ENCODE measurements around the gene ZBTB22. TPM values are rescaled to one million over a fixed set of nuclear protein-coding genes. Genes with fewer than 3 reads are reported as not detected.
"Not testable (repeated sequence)": the region's sequence is repeated elsewhere in the genome, so short reads cannot be mapped to it uniquely, and the experiment has no call there.

ZBTB22 gene
- total RNA-seq, 2 donors from 2014 or later: 6.9 to 13.2 TPM

GRCh38 chr6:33343953-33344611 is 26.5 kb upstream of the ZBTB22 start:
- Mint-ChIP-seq H3K9me3 (no peaks in the 10 kb centered on the region), H3K27me3 (no peaks in the 10 kb centered on the region), H3K36me3 (no peaks in the 10 kb centered on the region), H3K4me3 (peak overlapping the region; percentile 78), H3K27ac (peak overlapping the region; percentile 43 to 50), H3K4me1 (ENCODE audit: low read depth in 2 of 2) (peaks cover 27 to 32% of the 10 kb centered on the region in 2 donors)
- ATAC-seq: peak; percentile 80 to 83
- no peak for DNase-seq (ENCODE audit: low spot score)

- H3K27me3 Mint-ChIP-seq; DNase-seq (ENCODE audit: low spot score); H3K9me3 Mint-ChIP-seq; H3K36me3 Mint-ChIP-seq: not testable (repeated sequence)
- ATAC-seq: peak in 1 of 2 donors; percentile 24
- peak overlapping the region; percentile 43 to 50 for H3K27ac Mint-ChIP-seq
- peaks cover 27 to 32% of the 10 kb centered on the region in 2 donors for H3K4me1 Mint-ChIP-seq (ENCODE audit: low read depth in 2 of 2)
- peak overlapping the region; percentile 78 for H3K4me3 Mint-ChIP-seq
These were observed 26.0 kb upstream of the ZBTB22 start for GRCh38 chr6:33343606-33343952.

- Mint-ChIP-seq H3K9me3 (no peaks in the 10 kb centered on the region), H3K27me3 (no peaks in the 10 kb centered on the region), H3K27ac (peak overlapping the region in 1 of 2 donors; percentile 12), H3K4me3 (no peak overlapping the region), H3K4me1 (ENCODE audit: low read depth in 2 of 2) (peaks cover 7 to 8% of the 10 kb centered on the region in 2 donors), H3K36me3 (no peaks in the 10 kb centered on the region)
- DNase-seq (ENCODE audit: low spot score) (no peak), ATAC-seq (no peak)
These were observed 21.6 kb upstream of the ZBTB22 start for GRCh38 chr6:33339193-33339592.

DNA sequence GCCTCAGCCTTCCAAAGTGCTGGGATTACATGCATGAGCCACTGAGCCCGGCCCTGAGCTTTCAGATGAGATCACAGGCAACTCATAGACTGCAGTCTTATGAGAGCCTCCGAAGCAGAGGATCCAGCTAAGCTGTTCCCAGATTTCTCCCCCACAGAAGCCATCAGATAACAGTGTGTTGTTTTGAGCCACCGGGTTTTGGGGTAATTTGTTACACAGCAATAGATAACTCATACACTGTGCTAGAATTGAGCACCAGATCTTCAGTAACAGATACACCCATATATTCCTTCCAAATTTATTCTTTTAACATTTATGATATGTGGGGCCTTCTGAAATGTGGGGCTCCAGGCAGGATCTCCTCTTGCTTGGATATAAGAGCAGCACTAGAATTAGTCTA is 19.0 kb upstream of the ZBTB22 start:
- Mint-ChIP-seq H3K4me1 (ENCODE audit: low read depth in 2 of 2) (no peaks in the 10 kb centered on the region), H3K27me3 (no peaks in the 10 kb centered on the region), H3K9me3 (no peaks in the 10 kb centered on the region), H3K36me3 (no peaks in the 10 kb centered on the region), H3K27ac (no peak overlapping the region), H3K4me3 (no peak overlapping the region)
- DNase-seq (ENCODE audit: low spot score) (no peak), ATAC-seq (no peak)

DNA sequence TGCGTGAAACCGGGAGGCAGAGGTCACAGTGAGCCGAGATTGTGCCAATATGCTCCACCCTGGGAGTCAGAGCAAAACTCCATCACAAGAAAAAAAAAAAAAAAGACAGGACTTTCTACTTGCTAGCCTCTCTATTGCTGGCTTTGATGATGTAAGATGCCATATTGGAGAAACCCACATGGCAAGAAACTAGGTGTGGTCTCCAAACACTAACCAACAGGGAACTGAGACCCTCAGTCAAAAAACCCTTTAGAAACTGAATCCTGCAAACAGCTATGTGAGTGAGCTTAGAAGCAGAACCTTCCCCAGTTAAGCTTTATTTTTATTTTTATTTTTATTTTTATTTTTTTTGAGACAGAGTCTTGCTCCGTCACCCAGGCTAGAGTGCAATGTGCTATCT is 18.4 kb upstream of the ZBTB22 start:
- Mint-ChIP-seq H3K27ac (no peak overlapping the region), H3K36me3 (no peaks in the 10 kb centered on the region), H3K9me3 (no peaks in the 10 kb centered on the region), H3K4me3 (no peak overlapping the region), H3K4me1 (ENCODE audit: low read depth in 2 of 2) (no peaks in the 10 kb centered on the region), H3K27me3 (no peaks in the 10 kb centered on the region)
- ATAC-seq (no peak), DNase-seq (ENCODE audit: low spot score) (no peak)

GRCh38 chr6:33333666-33334065 is 16.1 kb upstream of the ZBTB22 start:
- H3K4me1 Mint-ChIP-seq (ENCODE audit: low read depth in 2 of 2): no peaks in the 10 kb centered on the region
- ATAC-seq: no peak

GRCh38 chr6:33330736-33331135 is 13.2 kb upstream of the ZBTB22 start:
- H3K36me3 Mint-ChIP-seq: no peaks in the 10 kb centered on the region
- no peak overlapping the region for H3K4me3 Mint-ChIP-seq
- H3K27me3 Mint-ChIP-seq: no peaks in the 10 kb centered on the region
- no peak for DNase-seq (ENCODE audit: low spot score)
- ATAC-seq: no peak
- H3K4me1 Mint-ChIP-seq (ENCODE audit: low read depth in 2 of 2): no peaks in the 10 kb centered on the region
- no peak overlapping the region for H3K27ac Mint-ChIP-seq
- no peaks in the 10 kb centered on the region for H3K9me3 Mint-ChIP-seq

More at GRCh38 chr6:33333666-33334065, 16.1 kb upstream of the ZBTB22 start:
- no peak for DNase-seq (ENCODE audit: low spot score)
- Mint-ChIP-seq H3K4me3 (no peak overlapping the region), H3K36me3 (no peaks in the 10 kb centered on the region), H3K27ac (no peak overlapping the region), H3K9me3 (no peaks in the 10 kb centered on the region), H3K27me3 (no peaks in the 10 kb centered on the region)

DNA sequence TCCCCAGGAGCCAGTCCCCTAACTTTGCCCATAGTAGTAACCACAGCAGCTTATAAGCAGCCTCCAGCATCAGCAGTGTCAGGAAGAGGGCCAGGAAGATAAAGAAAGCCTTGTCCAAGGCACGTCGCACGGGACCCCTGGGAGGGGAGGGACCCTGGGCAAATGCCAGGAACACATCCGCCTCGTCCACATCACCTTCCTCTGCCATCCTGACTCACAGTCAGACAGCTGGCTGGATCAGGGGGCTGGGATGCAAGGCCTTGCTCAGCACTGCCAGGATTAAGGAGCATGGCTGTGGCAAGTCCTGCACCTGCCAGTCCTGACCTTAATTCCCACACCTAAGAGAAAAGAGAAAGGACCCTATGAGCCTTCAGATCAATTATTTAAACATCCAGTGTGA is 11.5 kb upstream of the ZBTB22 start:
- no peaks in the 10 kb centered on the region for H3K9me3 Mint-ChIP-seq
- DNase-seq (ENCODE audit: low spot score): no peak
- no peak overlapping the region for H3K4me3 Mint-ChIP-seq
- no peaks in the 10 kb centered on the region for H3K36me3 Mint-ChIP-seq
- no peak for ATAC-seq
- peaks cover 1 to 4% of the 10 kb centered on the region in 2 donors for H3K4me1 Mint-ChIP-seq (ENCODE audit: low read depth in 2 of 2)
- H3K27me3 Mint-ChIP-seq: no peaks in the 10 kb centered on the region
- H3K27ac Mint-ChIP-seq: no peak overlapping the region

DNA sequence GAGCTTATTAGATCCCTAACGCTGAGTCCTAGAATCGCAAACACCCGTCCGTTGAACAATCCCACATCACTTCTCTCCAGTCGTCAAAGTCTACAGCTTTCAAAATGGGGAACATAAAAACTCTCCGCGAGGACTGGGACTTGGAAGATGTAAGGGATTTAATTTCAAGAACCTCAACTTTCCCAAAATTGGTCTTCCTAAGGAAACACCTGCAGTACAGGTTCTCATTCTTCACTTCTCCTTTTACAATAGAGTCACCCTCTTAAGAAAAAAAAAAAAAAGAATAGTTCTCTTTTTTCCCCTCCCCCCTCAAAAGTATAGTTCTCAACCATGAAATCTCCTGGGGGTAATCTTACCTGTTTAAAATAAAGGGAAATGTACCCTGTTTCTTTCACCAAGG is 6.6 kb upstream of the ZBTB22 start:
- Mint-ChIP-seq H3K36me3 (peaks cover 27% of the 10 kb centered on the region), H3K9me3 (no peaks in the 10 kb centered on the region), H3K4me3 (peak overlapping the region; percentile 96), H3K27me3 (no peaks in the 10 kb centered on the region), H3K4me1 (ENCODE audit: low read depth in 2 of 2) (peaks cover 40 to 48% of the 10 kb centered on the region in 2 donors), H3K27ac (peak overlapping the region; percentile 99)
- DNase-seq (ENCODE audit: low spot score): no peak
- ATAC-seq: no peak

GRCh38 chr6:33323623-33323948 is 6.0 kb upstream of the ZBTB22 start:
- H3K27ac Mint-ChIP-seq: peak overlapping the region; percentile 99
- DNase-seq (ENCODE audit: low spot score) (peak; percentile 59), ATAC-seq (no peak)
- H3K4me3 Mint-ChIP-seq: peak overlapping the region; percentile 96
- H3K36me3 Mint-ChIP-seq: peaks cover 31% of the 10 kb centered on the region
- peaks cover 45 to 54% of the 10 kb centered on the region in 2 donors for H3K4me1 Mint-ChIP-seq (ENCODE audit: low read depth in 2 of 2)
- H3K9me3 Mint-ChIP-seq: no peaks in the 10 kb centered on the region
- no peaks in the 10 kb centered on the region for H3K27me3 Mint-ChIP-seq

GRCh38 chr6:33321227-33321626 is 3.7 kb upstream of the ZBTB22 start:
- Mint-ChIP-seq H3K4me1 (ENCODE audit: low read depth in 2 of 2) (peaks cover 62 to 74% of the 10 kb centered on the region in 2 donors), H3K4me3 (peak overlapping the region; percentile 96), H3K36me3 (peaks cover 37% of the 10 kb centered on the region), H3K27me3 (no peaks in the 10 kb centered on the region), H3K9me3 (no peaks in the 10 kb centered on the region), H3K27ac (peak overlapping the region; percentile 99)
- no peak for ATAC-seq
- peak; percentile 45 for DNase-seq (ENCODE audit: low spot score)

DNA sequence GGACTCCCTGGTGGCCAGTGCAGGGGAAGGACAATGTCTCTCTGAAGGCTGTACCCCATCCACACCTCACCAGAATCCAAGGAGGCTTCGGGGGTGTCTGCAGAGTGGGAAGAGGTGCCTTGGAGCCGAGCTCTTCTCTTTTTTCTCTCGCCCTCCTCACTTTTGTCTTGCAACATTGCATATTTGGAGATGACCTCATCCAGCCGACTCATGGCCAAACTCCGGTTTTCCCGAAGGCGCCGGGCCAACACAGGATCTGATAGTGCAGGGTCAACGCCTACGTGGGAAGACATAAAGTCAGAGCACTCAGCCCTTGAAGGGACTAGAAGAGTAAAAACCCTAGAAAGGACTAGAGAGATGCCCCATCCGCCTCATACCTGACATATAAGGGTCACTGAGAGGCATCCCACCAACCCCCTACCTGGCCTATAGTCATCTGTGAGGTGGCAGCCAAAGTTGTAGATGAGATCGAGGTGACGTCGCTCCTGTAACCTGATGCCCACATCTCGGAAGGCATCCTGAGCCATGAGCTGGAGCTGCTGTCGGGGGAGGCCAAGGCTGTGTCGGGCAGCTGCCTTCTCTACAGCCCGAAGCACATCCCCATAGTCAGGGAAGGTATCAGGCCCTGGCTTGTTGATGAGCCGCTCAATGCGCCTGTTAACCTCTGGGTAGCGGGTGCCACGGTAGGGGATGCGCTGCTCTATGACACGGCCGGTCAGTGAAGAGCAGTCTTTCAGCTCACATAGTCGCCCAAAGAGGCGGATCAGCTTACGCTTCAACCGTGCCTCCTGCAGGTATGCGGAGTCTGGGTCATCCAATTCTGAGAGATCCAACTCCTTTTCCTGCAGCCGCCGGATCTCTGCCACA is 3.0 kb upstream of the ZBTB22 start:
- Mint-ChIP-seq H3K36me3 (peaks cover 37% of the 10 kb centered on the region), H3K27me3 (no peaks in the 10 kb centered on the region), H3K4me3 (peak overlapping the region; percentile 96), H3K27ac (peak overlapping the region; percentile 99), H3K9me3 (no peaks in the 10 kb centered on the region), H3K4me1 (ENCODE audit: low read depth in 2 of 2) (peaks cover 66 to 75% of the 10 kb centered on the region in 2 donors)
- ATAC-seq (no peak), DNase-seq (ENCODE audit: low spot score) (peak; percentile 45)

- H3K36me3 Mint-ChIP-seq: peaks cover 37% of the 10 kb centered on the region
These were observed 2.4 kb upstream of the ZBTB22 start for GRCh38 chr6:33319939-33320314.

DNA sequence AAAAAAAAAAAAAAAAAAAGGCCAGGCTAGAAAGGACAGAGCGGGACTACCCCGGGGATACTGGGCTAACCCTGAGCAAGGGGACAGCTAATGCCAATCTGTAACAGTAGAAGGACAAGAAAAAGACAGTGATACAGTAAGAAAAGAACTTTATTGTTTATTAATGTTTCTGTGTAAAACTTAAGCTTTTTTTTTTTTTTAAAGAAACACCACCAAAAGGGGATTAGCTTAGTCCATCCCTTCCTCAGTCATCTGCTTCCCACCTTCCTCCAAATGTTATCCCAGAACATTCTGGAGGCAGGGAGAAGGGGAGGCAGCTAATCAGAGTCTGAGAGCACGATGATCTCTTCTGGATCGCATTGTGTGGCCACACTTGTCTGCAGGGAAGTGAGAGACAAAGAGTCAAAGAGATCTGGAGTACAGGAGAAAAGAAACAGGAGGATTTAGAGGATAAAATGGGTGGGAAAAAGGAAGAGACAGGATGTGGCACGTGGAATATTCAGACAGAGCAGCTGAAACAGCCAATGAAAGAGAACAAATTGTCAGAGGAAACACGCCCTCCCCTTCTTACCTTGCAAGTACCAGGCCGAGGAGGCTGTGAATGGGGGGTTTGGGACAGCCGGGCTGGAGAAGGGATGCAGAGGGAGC is 1.0 kb upstream of the ZBTB22 start:
- no peaks in the 10 kb centered on the region for H3K9me3 Mint-ChIP-seq
- H3K27ac Mint-ChIP-seq: peak overlapping the region; percentile 99
- peaks cover 72 to 73% of the 10 kb centered on the region in 2 donors for H3K4me1 Mint-ChIP-seq (ENCODE audit: low read depth in 2 of 2)
- H3K36me3 Mint-ChIP-seq: peaks cover 37% of the 10 kb centered on the region
- DNase-seq (ENCODE audit: low spot score) (no peak), ATAC-seq (no peak)
- H3K4me3 Mint-ChIP-seq: peak overlapping the region; percentile 96
- no peaks in the 10 kb centered on the region for H3K27me3 Mint-ChIP-seq

More at GRCh38 chr6:33319939-33320314, 2.4 kb upstream of the ZBTB22 start:
- Mint-ChIP-seq H3K9me3 (no peaks in the 10 kb centered on the region), H3K27ac (peak overlapping the region; percentile 99), H3K4me3 (peak overlapping the region; percentile 96), H3K27me3 (no peaks in the 10 kb centered on the region), H3K4me1 (ENCODE audit: low read depth in 2 of 2) (peaks cover 72 to 75% of the 10 kb centered on the region in 2 donors)
- DNase-seq (ENCODE audit: low spot score) (no peak), ATAC-seq (no peak)
